HS-5 (cell line): ENCODE data around the gene FMO5.
A peak's percentile ranks its signal among the peaks of the same experiment; 100 is the strongest.
"Not testable (repeated sequence)": the region's sequence is repeated elsewhere in the genome, so short reads cannot be mapped to it uniquely, and the experiment has no call there.

ENCODE experiments used
- DNase-seq: peaks from one replicate; pipeline ENCODE4 v3.0.0-alpha.2; 2012; ENCODE audit warnings: low read depth

FMO5 gene

GRCh38 chr1:147225193-147225730 lies at the start of gene FMO5:
FMO5 (minus strand) TSS chr1:147225339; CDS start chr1:147225029, 310 bp downstream.
- no peak for DNase-seq

- peak; percentile 83 for DNase-seq
Observed at GRCh38 chr1:147273409-147274336, 48.5 kb upstream of the FMO5 start.

GRCh38 chr1:147272042-147272441 lies 46.9 kb upstream of the FMO5 start:
- DNase-seq, result no peak

GRCh38 chr1:147270721-147271120 lies 45.6 kb upstream of the FMO5 start:
- DNase-seq, result no peak

- no peak for DNase-seq
Observed at GRCh38 chr1:147267711-147268110, 42.6 kb upstream of the FMO5 start.

- no peak for DNase-seq
Observed at GRCh38 chr1:147266381-147266780, 41.2 kb upstream of the FMO5 start.

- DNase-seq, result peak; percentile 69
Observed at GRCh38 chr1:147264158-147264768, 39.1 kb upstream of the FMO5 start.

- DNase-seq, result no peak
Observed at GRCh38 chr1:147260956-147261355, 35.8 kb upstream of the FMO5 start.

GRCh38 chr1:147252540-147252939 lies 27.4 kb upstream of the FMO5 start:
- no peak for DNase-seq

- DNase-seq, result no peak
Observed at GRCh38 chr1:147247656-147248238, 22.6 kb upstream of the FMO5 start.

- DNase-seq, result no peak
Observed at GRCh38 chr1:147246910-147247655, 21.9 kb upstream of the FMO5 start.

- no peak for DNase-seq
Observed at GRCh38 chr1:147246044-147246690, 21.0 kb upstream of the FMO5 start.

- no peak for DNase-seq
Observed at GRCh38 chr1:147245586-147246021, 20.5 kb upstream of the FMO5 start.

- DNase-seq, result no peak
Observed at GRCh38 chr1:147245129-147245528, 20.0 kb upstream of the FMO5 start.

GRCh38 chr1:147243841-147244240 lies 18.7 kb upstream of the FMO5 start:
- peak; percentile 10 for DNase-seq

GRCh38 chr1:147243228-147243685 lies 18.1 kb upstream of the FMO5 start:
- peak; percentile 64 for DNase-seq

GRCh38 chr1:147242449-147243227 lies 17.5 kb upstream of the FMO5 start, which contains the start of gene CHD1L:
CHD1L (plus strand) TSS chr1:147242684; CDS start chr1:147242704, 20 bp downstream.
- peak; percentile 82 for DNase-seq

GRCh38 chr1:147241934-147242448 lies 16.9 kb upstream of the FMO5 start:
- DNase-seq, result no peak

- DNase-seq, result not testable (repeated sequence)
Observed at GRCh38 chr1:147240131-147240721, 15.1 kb upstream of the FMO5 start.
